ENCODE measurements around the gene DUSP3.

DNA sequence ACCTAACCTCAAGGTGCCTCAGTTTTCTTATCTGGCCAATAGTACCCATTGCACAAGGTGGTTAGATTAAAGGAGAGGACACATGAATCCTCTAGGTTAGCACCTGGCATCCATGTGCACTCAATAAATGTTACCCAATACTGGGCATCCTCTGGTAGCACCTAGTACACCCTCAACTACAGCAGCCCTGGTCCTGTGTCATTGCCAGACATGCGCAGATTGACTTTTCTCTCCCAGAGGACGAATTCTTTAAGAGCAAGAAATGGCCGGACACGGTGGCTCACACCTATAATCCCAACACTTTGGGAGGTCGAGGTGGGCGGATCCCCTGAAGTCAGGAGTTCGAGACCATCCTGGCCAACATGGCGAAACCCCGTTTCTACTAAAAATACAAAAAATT is 7.3 kb downstream of the DUSP3 start:
- no peak for TF ChIP-seq EZH2phosphoT487 (IDR thresholded peaks at IDR 0.05; ENCODE audit: low read depth)
- TF ChIP-seq, protein P1, sequence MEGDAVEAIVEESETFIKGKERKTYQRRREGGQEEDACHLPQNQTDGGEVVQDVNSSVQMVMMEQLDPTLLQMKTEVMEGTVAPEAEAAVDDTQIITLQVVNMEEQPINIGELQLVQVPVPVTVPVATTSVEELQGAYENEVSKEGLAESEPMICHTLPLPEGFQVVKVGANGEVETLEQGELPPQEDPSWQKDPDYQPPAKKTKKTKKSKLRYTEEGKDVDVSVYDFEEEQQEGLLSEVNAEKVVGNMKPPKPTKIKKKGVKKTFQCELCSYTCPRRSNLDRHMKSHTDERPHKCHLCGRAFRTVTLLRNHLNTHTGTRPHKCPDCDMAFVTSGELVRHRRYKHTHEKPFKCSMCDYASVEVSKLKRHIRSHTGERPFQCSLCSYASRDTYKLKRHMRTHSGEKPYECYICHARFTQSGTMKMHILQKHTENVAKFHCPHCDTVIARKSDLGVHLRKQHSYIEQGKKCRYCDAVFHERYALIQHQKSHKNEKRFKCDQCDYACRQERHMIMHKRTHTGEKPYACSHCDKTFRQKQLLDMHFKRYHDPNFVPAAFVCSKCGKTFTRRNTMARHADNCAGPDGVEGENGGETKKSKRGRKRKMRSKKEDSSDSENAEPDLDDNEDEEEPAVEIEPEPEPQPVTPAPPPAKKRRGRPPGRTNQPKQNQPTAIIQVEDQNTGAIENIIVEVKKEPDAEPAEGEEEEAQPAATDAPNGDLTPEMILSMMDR (IDR thresholded peaks at IDR 0.05; ENCODE audit: low read depth, low read length): no peak
